WI38 (cell line): Measurements from ENCODE around the gene SNPH.

ENCODE experiments used
- H3K4me3 ChIP-seq: 2 replicates; pipeline ENCODE4 v1.5.1; 2011; ENCODE audit warnings: low read depth, mild to moderate bottlenecking, control low read depth, low read length
- TF ChIP-seq, protein P1 (sequence below): IDR thresholded peaks from 2 replicates; pipeline ENCODE4 v1.5.1; 2012; ENCODE audit warnings: low read depth, mild to moderate bottlenecking, control low read depth, low read length

SNPH gene

DNA sequence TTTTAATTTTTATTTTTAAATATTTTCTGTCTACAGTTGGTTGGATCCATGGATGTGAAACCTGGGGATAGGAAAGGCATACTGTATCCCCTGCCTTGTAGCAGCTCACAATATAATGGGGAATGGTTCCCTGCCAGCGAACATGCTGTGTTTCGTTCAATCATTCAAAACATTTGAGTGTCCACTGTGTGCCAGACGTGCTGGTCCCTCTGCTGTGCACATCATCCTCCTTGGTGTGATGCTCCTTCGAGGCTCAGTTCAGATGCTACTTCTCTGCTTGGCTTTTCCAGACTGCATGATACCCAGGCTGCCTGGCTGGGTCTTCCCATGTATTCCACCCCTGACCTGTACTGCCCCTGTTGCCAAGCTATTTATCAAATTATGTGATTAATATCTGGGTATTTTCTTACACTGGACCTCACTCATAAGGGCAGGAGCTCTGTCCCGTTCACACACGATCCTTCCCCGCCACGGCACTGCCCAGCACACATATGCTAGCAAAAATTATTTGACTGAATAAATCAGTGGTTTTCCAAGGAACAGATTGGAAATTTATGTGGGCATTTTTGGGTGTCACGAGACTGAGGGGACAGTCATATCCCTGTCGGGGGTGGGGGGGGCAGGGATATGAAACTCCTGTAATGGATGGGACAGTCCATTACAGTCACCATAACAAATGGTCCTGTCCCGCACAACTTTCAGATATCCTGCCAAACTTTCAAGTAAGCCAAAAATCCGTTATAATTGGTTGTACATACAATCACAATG lies 57.9 kb downstream of the SNPH start:
- TF ChIP-seq, protein P1, sequence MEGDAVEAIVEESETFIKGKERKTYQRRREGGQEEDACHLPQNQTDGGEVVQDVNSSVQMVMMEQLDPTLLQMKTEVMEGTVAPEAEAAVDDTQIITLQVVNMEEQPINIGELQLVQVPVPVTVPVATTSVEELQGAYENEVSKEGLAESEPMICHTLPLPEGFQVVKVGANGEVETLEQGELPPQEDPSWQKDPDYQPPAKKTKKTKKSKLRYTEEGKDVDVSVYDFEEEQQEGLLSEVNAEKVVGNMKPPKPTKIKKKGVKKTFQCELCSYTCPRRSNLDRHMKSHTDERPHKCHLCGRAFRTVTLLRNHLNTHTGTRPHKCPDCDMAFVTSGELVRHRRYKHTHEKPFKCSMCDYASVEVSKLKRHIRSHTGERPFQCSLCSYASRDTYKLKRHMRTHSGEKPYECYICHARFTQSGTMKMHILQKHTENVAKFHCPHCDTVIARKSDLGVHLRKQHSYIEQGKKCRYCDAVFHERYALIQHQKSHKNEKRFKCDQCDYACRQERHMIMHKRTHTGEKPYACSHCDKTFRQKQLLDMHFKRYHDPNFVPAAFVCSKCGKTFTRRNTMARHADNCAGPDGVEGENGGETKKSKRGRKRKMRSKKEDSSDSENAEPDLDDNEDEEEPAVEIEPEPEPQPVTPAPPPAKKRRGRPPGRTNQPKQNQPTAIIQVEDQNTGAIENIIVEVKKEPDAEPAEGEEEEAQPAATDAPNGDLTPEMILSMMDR = no peak
- H3K4me3 ChIP-seq = no peak overlapping the region; the same call in 1 of the 2 replicates

DNA sequence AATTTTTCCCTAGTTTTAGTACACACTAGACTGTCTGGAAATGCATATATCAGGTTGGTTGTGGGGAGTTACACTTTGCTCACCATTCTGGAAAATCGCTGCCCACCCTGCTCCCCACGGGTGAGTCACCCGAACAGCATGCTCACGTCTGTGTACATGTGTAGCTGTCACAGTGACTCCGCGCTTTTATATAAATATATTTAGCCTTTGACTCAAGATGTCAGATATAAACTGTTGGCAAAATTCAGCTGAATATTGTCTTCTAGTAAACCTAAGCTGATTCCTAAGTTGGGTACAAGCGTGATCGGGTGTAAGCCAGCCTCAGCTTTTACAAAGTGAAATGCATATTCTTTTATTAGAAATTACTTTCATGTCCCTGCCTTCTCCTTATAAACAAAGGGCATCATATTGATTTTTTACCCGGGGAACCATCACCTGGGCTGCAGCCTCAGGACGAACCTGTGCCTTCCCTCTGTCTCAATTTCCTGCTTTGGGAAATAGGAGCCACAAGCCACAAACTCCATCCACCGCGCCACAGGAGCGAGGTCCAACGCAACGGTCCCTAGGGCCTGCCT lies 58.6 kb downstream of the SNPH start:
- H3K4me3 ChIP-seq = peak overlapping the region; percentile 88
- TF ChIP-seq, protein P1 = no peak

DNA sequence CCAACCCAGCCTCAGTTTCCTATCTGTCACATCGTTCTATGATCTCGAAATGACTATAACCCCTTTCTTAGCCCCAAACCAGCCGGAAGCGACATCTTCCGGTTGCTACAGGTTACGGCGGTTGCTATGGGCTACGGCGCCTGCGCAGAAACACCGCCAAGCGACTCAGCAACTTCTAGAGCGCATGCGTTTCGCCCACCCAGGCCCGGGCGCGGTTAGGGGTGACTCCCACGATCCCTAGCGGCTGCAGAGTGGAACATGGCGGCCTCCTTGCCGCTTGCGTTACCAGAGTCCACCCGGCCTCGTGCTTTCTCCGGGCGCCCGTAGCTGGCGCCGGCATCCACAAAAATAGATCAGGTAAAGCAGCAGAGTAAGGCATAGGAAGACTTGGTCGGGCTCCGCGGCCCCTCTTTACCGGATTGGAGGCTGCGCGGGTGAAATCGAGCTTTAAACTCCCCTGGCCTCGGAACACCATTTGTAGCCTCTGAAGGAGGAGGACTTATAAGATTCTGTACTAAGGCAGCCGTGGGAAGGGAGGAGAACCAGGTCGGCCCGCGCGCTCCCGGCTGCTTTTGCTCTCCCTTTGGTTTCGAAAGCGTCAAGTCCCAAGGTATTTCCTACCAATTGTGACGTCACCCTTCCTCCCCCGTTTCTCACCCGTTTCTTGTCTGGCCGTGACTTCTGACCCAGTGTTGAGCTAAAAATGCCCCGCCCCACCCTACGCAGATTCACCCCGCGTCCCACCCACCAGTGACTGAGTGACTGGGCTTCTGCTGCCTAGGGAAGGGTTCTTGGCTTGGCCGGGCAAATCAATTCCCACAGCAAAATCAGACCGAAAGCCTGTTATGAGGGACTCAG lies 59.3 kb downstream of the SNPH start:
- H3K4me3 ChIP-seq = peak overlapping the region; percentile 88
- TF ChIP-seq, protein P1 = no peak

DNA sequence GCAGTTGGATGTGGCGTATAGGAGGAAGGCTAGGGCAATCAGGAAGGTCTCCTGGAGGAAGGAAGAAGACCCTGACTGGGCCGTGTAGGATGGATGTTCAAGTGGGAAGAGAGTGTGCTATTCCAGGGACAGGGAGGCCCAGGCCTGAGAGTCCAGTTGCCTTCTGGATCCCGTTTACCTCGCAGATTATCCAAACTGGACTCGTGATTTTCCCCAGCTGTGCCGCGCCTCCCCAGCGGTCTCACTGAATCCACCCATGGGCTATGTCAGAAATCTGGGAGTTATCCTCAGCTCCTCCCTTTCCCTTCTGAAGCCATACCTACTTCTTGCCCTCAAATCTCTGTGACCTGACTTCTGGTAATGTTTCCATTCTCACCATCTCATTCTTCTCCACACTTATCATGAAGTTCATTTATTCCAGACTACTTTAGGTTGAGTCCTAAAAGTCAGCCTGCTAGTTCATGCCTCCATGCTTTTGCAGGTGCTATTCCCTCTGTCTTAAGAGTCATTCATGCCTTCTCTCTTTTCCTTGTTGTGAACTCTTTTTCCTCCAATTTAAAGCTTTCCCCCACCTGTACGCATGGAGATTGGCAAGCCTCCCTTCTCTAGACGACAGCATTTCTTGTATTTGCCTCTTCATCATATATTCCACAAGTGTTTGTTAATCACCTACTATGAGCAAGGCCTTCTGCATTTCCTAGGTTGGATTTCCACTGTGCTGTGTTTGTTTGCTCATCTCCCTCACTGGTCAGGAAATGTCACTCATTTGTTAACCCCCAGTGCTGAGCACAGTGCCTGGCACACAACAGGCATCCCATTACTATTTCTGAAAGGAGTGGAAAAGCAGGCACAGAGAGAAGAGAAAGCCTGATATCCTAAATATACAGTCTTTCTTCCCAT lies 60.2 kb downstream of the SNPH start:
- TF ChIP-seq, protein P1 = no peak
- peak overlapping the region; percentile 88 for H3K4me3 ChIP-seq

DNA sequence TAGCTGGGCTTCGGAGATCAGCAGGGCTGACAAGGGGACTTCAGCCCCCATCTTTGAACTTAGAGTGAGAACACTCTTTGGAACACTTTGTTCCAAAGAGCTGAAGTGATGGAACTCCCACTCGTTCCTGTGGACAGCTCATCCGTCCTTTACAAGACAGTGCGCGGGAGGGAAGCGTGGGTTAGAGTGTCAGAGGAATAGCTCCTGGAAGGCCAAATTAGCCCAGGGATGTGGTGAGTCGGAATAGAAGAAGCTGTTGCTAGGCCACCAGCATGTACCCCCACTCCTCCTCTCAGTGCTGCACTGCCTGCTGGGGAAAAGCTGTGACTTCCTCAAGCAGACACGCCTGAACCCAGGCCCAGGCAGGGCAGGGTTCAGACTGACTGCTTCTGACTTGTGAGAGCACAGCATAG lies 61.2 kb downstream of the SNPH start:
- no peak overlapping the region for H3K4me3 ChIP-seq
- TF ChIP-seq, protein P1 = no peak

DNA sequence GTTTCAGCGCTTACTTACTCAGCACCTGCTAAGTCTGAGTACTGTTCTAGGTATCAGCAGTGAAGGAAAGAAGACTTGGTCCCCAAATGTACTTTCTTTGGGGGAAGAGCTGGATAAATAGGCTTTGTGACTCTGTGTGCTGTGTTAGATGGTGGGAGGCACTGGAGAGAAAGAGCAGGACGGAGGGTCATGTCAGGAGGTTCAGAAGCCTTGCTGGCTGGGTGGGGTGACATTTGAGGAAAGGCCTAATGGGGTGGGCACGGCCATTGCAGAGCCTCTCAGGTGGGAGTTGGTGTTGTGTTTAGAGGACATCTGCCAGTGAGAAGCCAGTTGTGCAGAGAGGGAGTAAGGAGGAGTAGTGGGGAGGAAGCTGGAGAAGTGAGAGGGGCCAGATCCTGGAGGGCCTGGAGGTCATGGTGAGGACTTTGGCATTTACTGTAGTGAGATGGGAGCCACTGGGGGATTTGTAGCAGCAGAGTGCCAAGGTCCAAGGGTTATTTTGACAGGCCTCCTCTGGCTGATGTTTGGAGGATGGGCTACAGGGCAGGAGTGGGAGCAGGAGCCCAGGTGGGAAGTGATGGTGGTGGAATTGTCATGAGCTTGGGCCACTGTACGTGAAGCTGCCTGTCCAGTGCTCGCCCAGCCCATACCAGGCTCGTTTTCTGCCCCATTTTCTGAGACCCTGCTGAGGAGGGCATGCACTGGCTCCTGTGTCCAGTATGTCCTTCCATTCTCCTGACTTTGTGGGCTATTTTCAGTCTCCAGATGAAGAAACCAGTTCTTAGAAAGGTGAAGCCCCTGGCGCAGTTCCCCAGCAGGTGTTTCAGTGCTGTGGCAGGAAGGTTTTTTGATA lies 62.0 kb downstream of the SNPH start:
- no peak overlapping the region for H3K4me3 ChIP-seq

More for the DNA sequence above, 62.0 kb downstream of the SNPH start:
- TF ChIP-seq, protein P1 = no peak
